GM11168 (cell line): ENCODE data around the gene NEU2.

Source experiments
- in situ Hi-C: fragments of 300-500 bp; cut with MboI; formaldehyde crosslinking; loops from one replicate; pipeline ENCODE4 v1.12.0; 2022; ENCODE audit warnings: low sequenced_read_pairs; ENCODE audit not compliant: unreplicated experiment

The NEU2 gene

GRCh38 chr2:233032551-233033320 lies at the start of gene NEU2:
Gene NEU2, plus strand, starts transcription at chr2:233032672. Its CDS starts 0 bp downstream, at chr2:233032672.
- in situ Hi-C loops, result no loop called here

- in situ Hi-C loops, result no loop called here
Measured at GRCh38 chr2:232982926-232983668, 49.4 kb upstream of the NEU2 start.

- in situ Hi-C loops, result no loop called here
Measured at GRCh38 chr2:232983669-232984140, 48.8 kb upstream of the NEU2 start.

- in situ Hi-C loops, result no loop called here
Measured at GRCh38 chr2:232984451-232985207, 47.8 kb upstream of the NEU2 start.

GRCh38 chr2:232986155-232986554 lies 46.3 kb upstream of the NEU2 start:
- in situ Hi-C loops, result no loop called here

- in situ Hi-C loops, result no loop called here
Measured at GRCh38 chr2:232993231-232993821, 39.1 kb upstream of the NEU2 start.

- in situ Hi-C loops, result no loop called here
Measured at GRCh38 chr2:232994446-232994845, 38.0 kb upstream of the NEU2 start.

- in situ Hi-C loops, result no loop called here
Measured at GRCh38 chr2:232997749-232998665, 34.5 kb upstream of the NEU2 start.

- in situ Hi-C loops, result no loop called here
Measured at GRCh38 chr2:232998666-232998985, 33.8 kb upstream of the NEU2 start.

- in situ Hi-C loops, result no loop called here
Measured at GRCh38 chr2:232999354-232999753, 33.1 kb upstream of the NEU2 start.

- in situ Hi-C loops, result no loop called here
Measured at GRCh38 chr2:233000886-233001750, 31.4 kb upstream of the NEU2 start.

GRCh38 chr2:233002829-233003657 lies 29.4 kb upstream of the NEU2 start:
- in situ Hi-C loops, result no loop called here

GRCh38 chr2:233003658-233004555 lies 28.6 kb upstream of the NEU2 start:
- in situ Hi-C loops, result no loop called here

GRCh38 chr2:233005096-233005495 lies 27.4 kb upstream of the NEU2 start:
- in situ Hi-C loops, result no loop called here

- in situ Hi-C loops, result no loop called here
Measured at GRCh38 chr2:233006648-233007047, 25.8 kb upstream of the NEU2 start.

- in situ Hi-C loops, result no loop called here
Measured at GRCh38 chr2:233007270-233007669, 25.2 kb upstream of the NEU2 start.

- in situ Hi-C loops, result no loop called here
Measured at GRCh38 chr2:233007739-233008138, 24.7 kb upstream of the NEU2 start.
